Karpas-422 (cell line): ENCODE data around the gene RBMS1. TPM values are rescaled to one million over a fixed set of nuclear protein-coding genes. Genes with fewer than 3 reads are reported as not detected.

Source experiments
- DNase-seq: peaks from one replicate; pipeline ENCODE4 v3.0.0-alpha.2; 2015
- H2AFZ ChIP-seq: fragments of 200-600 bp; sonication (generic); 2 replicates; pipeline ENCODE4 v1.6.1; 2014; ENCODE audit warnings: antibody characterized with exemption, low read length, mixed read lengths
- H3K27ac ChIP-seq: fragments of 200-600 bp; sonication (generic); 2 replicates; pipeline ENCODE4 v1.5.1; 2014; ENCODE audit warnings: mild to moderate bottlenecking, low read length, moderate library complexity
- H3K27me3 ChIP-seq: fragments of 200-600 bp; sonication (generic); 2 replicates; pipeline ENCODE4 v1.6.1; 2014; ENCODE audit warnings: low read length, mixed read lengths
- H3K36me3 ChIP-seq: fragments of 200-600 bp; sonication (generic); 2 replicates; pipeline ENCODE4 v1.6.1; 2014; ENCODE audit warnings: low read length, mixed read lengths; ENCODE audit not compliant: insufficient read depth
- H3K4me1 ChIP-seq: fragments of 200-600 bp; sonication (generic); 2 replicates; pipeline ENCODE4 v1.6.1; 2014; ENCODE audit warnings: mild to moderate bottlenecking, low read length, mixed read lengths
- H3K4me2 ChIP-seq: fragments of 200-600 bp; sonication (generic); 2 replicates; pipeline ENCODE4 v1.6.1; 2014; ENCODE audit warnings: low read length, low read depth, mild to moderate bottlenecking; ENCODE audit not compliant: poor library complexity, severe bottlenecking
- H3K4me3 ChIP-seq: fragments of 200-600 bp; sonication (generic); 2 replicates; pipeline ENCODE4 v1.5.1; 2014; ENCODE audit warnings: mild to moderate bottlenecking, antibody characterized with exemption, low read length, mixed read lengths
- H3K79me2 ChIP-seq: fragments of 200-600 bp; sonication (generic); 2 replicates; pipeline ENCODE4 v1.6.1; 2014; ENCODE audit warnings: mild to moderate bottlenecking, low read length, mixed read lengths
- H3K9ac ChIP-seq: fragments of 200-600 bp; sonication (generic); 2 replicates; pipeline ENCODE4 v1.6.0; 2014; ENCODE audit warnings: low read length
- H3K9me2 ChIP-seq: fragments of 200-600 bp; sonication (generic), shearing (Covaris generic); replicated peaks from 2 replicates; pipeline ENCODE4 v1.6.0; 2014; ENCODE audit warnings: mild to moderate bottlenecking, low read length, moderate library complexity; ENCODE audit not compliant: insufficient read depth
- H3K9me3 ChIP-seq: fragments of 300-700, 200-600 bp; sonication (generic); 2 replicates; pipeline ENCODE4 v1.6.1; 2014; ENCODE audit warnings: low read length, mixed read lengths
- H4K20me1 ChIP-seq: fragments of 200-600 bp; sonication (generic); 2 replicates; pipeline ENCODE4 v1.6.1; 2014; ENCODE audit warnings: mild to moderate bottlenecking, antibody characterized with exemption, low read length, low read depth; ENCODE audit not compliant: insufficient read depth
- total RNA-seq: library from RNA; depleted of rRNA; stranded (reverse); fragments of >200 nt; shearing (Covaris generic); gene quantifications from 2 replicates; pipeline ENCODE4 v1.2.3, GENCODE V29; 2014; ENCODE audit warnings: low replicate concordance

Gene RBMS1
- total RNA-seq, 1 experiment from 2014 or later: not detected

DNA sequence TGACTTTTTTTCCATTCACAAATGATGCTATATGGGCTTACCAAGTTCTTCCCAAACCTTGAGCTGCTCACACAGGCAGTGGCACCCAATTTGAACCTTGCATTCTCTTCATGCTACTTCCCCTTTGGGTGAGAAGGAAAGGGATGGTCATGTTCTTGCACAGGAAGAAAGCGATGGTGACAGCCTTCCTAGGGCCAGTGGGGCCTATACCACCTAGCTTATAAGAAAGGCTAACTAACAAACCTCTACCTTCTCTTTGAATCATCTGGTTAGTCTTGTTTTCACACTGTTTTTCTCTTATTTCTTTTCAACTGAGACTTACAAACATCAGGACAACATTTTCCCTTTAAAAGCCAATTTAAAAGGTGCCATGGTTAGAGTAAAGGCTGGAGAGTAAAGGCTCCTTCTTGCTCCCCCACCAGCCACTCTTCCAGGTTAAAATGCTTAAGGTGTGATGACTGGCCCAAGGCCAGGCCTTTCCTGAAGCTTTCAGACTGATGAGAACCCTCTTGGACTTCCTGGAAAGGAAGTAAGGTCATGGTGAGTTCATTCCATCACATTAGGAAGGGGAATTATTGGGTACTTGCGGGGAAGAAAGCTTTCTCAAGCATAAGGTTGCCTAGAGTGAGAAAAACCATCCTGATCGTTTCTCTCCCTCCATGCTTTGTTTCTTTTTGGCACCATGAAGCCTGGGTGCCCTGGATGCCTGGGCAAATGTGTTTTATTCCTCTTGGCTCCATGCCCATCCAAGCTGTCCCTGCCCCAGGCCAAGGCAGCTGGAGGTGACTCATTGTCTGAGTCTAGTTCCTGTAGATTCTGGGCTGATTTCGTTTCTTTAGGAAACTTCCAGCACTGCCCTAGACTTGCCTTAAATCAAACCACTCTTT is 252.1 kb downstream of the RBMS1 start:
- no peak for DNase-seq
- Histone ChIP-seq H2AFZ (no peak overlapping the region), H3K9me2 (no peaks in the 10 kb centered on the region), H3K9ac (no peak overlapping the region), H3K79me2 (no peaks in the 10 kb centered on the region), H3K9me3 (no peaks in the 10 kb centered on the region), H3K36me3 (no peaks in the 10 kb centered on the region), H3K4me1 (no peaks in the 10 kb centered on the region), H4K20me1 (no peaks in the 10 kb centered on the region), H3K27ac (no peak overlapping the region), H3K4me2 (no peak overlapping the region), H3K4me3 (no peak overlapping the region), H3K27me3 (peaks cover 2% of the 10 kb centered on the region; the same call in 1 of the 2 replicates)

DNA sequence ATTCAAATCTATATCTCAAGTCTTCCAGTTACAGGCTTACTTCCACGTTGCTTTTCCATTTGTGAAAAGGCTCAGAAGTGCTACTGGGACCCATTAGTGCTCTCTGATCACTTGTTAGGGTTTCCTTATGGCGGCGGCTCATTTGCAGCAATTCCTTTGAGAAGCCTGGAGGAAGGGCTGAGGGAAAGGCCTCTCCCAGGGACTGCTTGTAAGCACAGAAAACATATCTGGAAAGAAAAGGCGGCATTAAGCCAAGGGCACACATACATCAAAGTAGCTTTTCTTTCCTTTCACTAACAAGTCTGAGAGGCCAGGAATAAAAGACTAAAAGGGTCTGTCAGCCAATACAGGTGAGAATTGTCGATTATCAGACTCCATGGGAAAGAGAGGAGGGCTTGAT is 254.2 kb downstream of the RBMS1 start:
- no peak overlapping the region for H3K9ac ChIP-seq
- no peak overlapping the region for H2AFZ ChIP-seq
- no peak overlapping the region for H3K4me3 ChIP-seq
- no peaks in the 10 kb centered on the region for H3K9me2 ChIP-seq
- no peaks in the 10 kb centered on the region for H3K36me3 ChIP-seq
- H3K27me3 ChIP-seq: peaks cover 2% of the 10 kb centered on the region; the same call in 1 of the 2 replicates
- no peak overlapping the region for H3K27ac ChIP-seq
- H3K79me2 ChIP-seq: no peaks in the 10 kb centered on the region
- H4K20me1 ChIP-seq: no peaks in the 10 kb centered on the region
- no peaks in the 10 kb centered on the region for H3K4me1 ChIP-seq
- no peak overlapping the region for H3K4me2 ChIP-seq
- DNase-seq: no peak
- H3K9me3 ChIP-seq: no peaks in the 10 kb centered on the region

DNA sequence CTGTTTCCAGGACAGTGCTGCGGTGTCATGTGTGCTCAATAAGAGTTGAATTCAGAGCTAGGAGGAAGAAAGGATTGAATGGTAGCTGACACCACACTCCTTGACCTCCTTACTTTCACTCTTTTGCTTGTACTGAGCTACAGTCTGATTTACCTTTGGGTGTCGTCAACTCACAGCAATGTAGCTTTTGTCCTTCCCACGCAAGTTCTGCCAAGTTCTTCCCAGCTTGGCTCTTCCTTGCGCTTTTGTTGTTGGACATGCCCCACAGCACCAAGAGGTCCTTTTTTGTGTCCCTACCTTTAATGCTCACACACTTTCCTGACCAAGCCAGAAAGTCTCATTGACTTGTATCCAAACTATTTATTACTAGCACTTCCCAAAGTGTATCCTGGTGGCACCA is 255.2 kb downstream of the RBMS1 start:
- Histone ChIP-seq H3K9ac (no peak overlapping the region), H3K4me1 (no peaks in the 10 kb centered on the region), H3K9me3 (no peaks in the 10 kb centered on the region), H3K4me2 (no peak overlapping the region), H3K27ac (no peak overlapping the region), H2AFZ (no peak overlapping the region), H3K4me3 (no peak overlapping the region), H3K9me2 (no peaks in the 10 kb centered on the region), H3K79me2 (no peaks in the 10 kb centered on the region), H3K36me3 (no peaks in the 10 kb centered on the region), H3K27me3 (peaks cover 2% of the 10 kb centered on the region; the same call in 1 of the 2 replicates), H4K20me1 (no peaks in the 10 kb centered on the region)
- no peak for DNase-seq

DNA sequence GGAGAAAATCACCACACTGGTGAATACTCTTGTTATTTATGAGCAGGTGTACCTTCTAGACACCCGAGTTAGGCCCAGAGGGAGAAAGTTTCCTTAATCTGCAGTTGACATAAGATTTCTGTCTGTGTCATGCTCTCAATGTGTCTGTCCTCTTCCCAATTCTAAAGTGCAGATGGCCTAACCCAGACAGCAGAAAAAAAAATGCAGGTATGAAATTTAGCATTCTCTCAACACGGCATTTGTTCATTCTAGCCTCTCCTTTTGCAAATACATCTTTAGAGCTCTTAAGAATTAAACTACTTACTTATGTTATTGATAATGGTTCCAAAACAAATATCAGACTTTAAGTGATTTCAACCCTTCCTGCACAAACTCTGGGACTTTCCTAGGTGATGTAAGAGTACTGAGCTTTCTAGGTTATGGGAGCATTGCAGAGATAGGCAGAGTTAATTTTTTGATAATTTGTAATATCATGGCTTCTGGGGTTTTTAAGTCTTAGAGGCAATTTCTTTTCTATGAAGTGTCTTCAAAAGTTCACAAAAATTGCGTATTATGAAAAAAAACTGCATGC is 260.6 kb downstream of the RBMS1 start:
- H4K20me1 ChIP-seq: no peaks in the 10 kb centered on the region
- H3K9ac ChIP-seq: no peak overlapping the region
- DNase-seq: no peak
- H3K4me2 ChIP-seq: no peak overlapping the region
- no peaks in the 10 kb centered on the region for H3K27me3 ChIP-seq
- H3K9me2 ChIP-seq: no peaks in the 10 kb centered on the region
- H3K27ac ChIP-seq: no peak overlapping the region
- no peaks in the 10 kb centered on the region for H3K79me2 ChIP-seq
- no peaks in the 10 kb centered on the region for H3K9me3 ChIP-seq
- no peak overlapping the region for H3K4me3 ChIP-seq
- no peaks in the 10 kb centered on the region for H3K36me3 ChIP-seq
- no peaks in the 10 kb centered on the region for H3K4me1 ChIP-seq
- H2AFZ ChIP-seq: no peak overlapping the region

DNA sequence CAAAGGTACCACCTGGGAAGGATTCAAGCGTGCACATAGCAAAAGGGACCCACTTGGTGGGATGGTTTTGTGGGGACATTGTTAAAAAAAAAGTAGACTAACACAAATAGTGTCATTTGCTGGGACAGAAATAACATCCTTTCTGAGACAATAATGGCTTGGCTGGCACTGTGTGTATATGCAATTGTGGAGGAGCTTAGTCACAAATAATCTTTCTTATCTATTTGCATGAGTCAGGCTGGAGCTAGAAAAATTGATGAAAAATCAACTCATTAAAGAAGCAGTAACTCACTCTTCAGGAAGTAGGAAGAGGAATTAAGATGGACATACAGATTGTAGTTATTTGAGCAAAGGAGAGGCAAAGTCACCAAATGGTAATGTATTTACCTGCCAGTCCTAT is 264.0 kb downstream of the RBMS1 start:
- no peaks in the 10 kb centered on the region for H3K4me1 ChIP-seq
- no peak overlapping the region for H3K4me3 ChIP-seq
- H4K20me1 ChIP-seq: no peaks in the 10 kb centered on the region
- no peak overlapping the region for H2AFZ ChIP-seq
- no peaks in the 10 kb centered on the region for H3K79me2 ChIP-seq
- no peak overlapping the region for H3K27ac ChIP-seq
- H3K9ac ChIP-seq: no peak overlapping the region
- DNase-seq: no peak
- H3K9me3 ChIP-seq: no peaks in the 10 kb centered on the region
- H3K36me3 ChIP-seq: no peaks in the 10 kb centered on the region
- H3K9me2 ChIP-seq: no peaks in the 10 kb centered on the region
- no peak overlapping the region for H3K4me2 ChIP-seq
- no peaks in the 10 kb centered on the region for H3K27me3 ChIP-seq

DNA sequence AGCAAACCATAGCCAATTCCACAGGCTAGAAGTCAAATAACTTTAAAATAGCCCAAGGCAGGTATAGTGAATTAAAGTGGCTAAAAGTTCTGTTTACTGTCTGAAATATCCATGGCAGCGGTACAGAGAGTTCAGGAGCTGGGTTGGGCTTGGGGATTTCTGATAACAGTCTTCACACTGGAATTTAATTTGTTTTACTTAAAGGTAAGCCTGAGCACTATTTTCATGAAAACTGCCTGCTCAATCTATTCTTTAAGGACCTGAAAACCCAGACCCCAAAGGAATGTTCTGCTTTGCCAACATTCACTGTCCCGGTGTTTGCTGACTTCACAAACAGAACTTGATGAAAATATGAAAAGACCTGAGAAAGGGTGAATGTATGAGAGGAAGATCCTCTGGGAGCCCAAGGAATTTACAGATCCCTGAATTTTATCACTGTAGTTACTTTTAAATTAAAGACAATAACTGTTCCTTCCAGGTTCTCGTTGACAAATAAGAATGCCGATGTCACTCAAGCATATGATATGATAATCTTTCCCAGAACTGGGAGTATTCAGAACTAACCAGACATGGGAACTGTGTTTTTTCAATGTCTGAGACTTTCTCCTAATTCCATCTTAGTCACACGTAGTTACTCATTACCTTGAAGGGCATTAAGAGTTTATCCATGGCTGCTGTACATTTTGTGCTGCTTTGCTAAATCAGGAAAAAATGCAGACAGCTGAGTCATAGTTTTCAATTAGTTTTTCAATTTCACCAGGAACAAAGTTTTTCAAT is 265.3 kb downstream of the RBMS1 start:
- Histone ChIP-seq H2AFZ (no peak overlapping the region), H3K4me1 (no peaks in the 10 kb centered on the region), H3K9me2 (no peaks in the 10 kb centered on the region), H3K27ac (no peak overlapping the region), H3K4me3 (no peak overlapping the region), H3K9ac (no peak overlapping the region), H3K36me3 (no peaks in the 10 kb centered on the region), H3K79me2 (no peaks in the 10 kb centered on the region), H3K4me2 (no peak overlapping the region), H4K20me1 (no peaks in the 10 kb centered on the region), H3K9me3 (no peaks in the 10 kb centered on the region), H3K27me3 (no peaks in the 10 kb centered on the region)
- DNase-seq: no peak

DNA sequence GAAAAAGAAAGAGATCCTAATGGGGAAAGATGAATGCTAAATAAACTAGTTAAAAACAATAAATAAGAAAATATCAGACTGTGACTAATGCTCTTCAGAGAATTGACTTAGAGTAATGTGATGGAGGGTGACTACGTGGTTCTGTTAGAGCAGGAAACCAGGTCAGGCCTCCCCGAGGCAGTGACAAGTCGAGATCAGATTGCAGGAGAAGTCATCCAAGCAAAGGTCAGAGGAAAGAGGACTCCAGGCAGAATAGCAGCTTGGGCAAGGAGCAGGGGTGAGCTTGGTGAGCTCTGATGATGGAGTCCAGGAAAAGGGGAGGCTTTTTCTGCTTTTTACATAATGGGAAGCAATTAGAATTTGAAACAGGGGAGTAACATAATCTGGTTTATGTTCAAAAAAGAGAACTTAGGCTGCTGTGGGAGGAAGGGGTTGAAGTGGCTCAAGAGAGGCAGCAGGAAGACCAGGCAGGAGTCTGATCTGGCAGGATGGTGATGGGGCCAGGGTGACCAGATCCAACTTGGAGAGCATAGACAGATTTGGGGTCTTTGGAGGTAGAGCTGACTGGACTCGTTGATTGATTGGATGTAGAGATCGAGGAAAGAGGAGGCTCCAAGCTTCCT is 266.2 kb downstream of the RBMS1 start:
- no peak for DNase-seq
- Histone ChIP-seq H3K27ac (no peak overlapping the region), H3K79me2 (no peaks in the 10 kb centered on the region), H2AFZ (no peak overlapping the region), H3K9me3 (no peaks in the 10 kb centered on the region), H3K4me1 (no peaks in the 10 kb centered on the region), H3K4me3 (no peak overlapping the region), H3K9ac (no peak overlapping the region), H3K36me3 (no peaks in the 10 kb centered on the region), H3K4me2 (no peak overlapping the region), H4K20me1 (no peaks in the 10 kb centered on the region), H3K9me2 (no peaks in the 10 kb centered on the region), H3K27me3 (no peaks in the 10 kb centered on the region)

DNA sequence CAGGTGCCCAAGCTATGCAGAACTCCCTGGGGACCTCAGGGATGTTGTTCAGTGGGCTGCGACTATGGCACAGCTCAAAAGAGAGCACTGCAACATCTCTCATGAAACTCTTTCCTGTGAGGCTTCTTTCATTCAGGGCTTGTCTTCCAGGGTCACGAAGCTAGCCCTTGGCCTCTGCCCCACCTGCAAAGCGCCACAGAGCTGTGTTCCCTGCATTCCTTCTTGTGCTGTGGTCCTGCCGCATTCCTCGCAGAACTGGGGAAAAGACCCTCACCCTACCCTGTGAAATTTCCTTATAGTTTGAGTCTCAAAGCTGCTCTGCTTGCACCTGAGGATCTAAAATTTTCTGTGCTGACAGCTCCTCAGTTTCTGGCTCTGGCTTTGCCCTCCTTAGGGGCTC is 267.2 kb downstream of the RBMS1 start:
- no peaks in the 10 kb centered on the region for H3K4me1 ChIP-seq
- H3K4me2 ChIP-seq: no peak overlapping the region
- DNase-seq: no peak
- no peak overlapping the region for H3K9ac ChIP-seq
- H3K27me3 ChIP-seq: no peaks in the 10 kb centered on the region
- H3K4me3 ChIP-seq: no peak overlapping the region
- H2AFZ ChIP-seq: no peak overlapping the region
- H3K9me2 ChIP-seq: no peaks in the 10 kb centered on the region
- no peaks in the 10 kb centered on the region for H3K9me3 ChIP-seq
- H4K20me1 ChIP-seq: no peaks in the 10 kb centered on the region
- H3K27ac ChIP-seq: no peak overlapping the region
- H3K36me3 ChIP-seq: no peaks in the 10 kb centered on the region
- no peaks in the 10 kb centered on the region for H3K79me2 ChIP-seq
